AG10803 (cell line): ENCODE measurements around the gene TRPM3.

ENCODE experiments used
- DNase-seq: peaks from one replicate; pipeline ENCODE4 v3.0.0; 2010; ENCODE audit warnings: low read depth
- H3K4me3 ChIP-seq: 2 replicates; pipeline ENCODE4 v1.5.1; 2011; ENCODE audit warnings: mild to moderate bottlenecking, low read length, control low read depth
- TF ChIP-seq, protein P1 (sequence below): conservative IDR thresholded peaks from 2 replicates; pipeline ENCODE4 v1.5.1; 2011; ENCODE audit warnings: mild to moderate bottlenecking, low read length, control low read depth, inconsistent platforms

TRPM3 gene

DNA sequence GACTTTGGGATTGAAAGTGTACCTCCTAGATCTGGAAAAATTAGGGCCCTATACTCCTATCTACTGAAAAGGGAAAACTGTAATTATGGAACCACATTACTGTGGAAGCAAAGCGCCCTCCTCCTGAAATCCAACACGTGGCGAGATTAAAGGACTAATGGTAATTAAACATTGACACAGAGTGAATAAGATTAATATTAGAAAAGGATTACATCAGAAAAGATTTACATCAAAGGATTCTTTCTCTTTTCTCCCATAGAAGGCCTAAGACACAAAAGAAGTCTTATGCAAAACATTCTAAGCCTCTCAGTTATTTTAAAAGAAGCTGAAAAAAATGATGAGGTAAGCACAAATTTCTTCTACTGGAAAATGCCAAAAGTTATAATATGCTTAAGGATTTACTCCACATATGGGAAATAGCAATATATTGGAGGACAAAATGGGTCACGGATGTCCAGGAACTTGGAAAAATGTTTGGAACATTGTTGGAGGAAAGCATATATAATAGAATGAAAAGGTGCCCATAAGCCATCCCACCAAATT lies 227.8 kb downstream of the TRPM3 start:
- no peak overlapping the region for H3K4me3 ChIP-seq
- TF ChIP-seq, protein P1, sequence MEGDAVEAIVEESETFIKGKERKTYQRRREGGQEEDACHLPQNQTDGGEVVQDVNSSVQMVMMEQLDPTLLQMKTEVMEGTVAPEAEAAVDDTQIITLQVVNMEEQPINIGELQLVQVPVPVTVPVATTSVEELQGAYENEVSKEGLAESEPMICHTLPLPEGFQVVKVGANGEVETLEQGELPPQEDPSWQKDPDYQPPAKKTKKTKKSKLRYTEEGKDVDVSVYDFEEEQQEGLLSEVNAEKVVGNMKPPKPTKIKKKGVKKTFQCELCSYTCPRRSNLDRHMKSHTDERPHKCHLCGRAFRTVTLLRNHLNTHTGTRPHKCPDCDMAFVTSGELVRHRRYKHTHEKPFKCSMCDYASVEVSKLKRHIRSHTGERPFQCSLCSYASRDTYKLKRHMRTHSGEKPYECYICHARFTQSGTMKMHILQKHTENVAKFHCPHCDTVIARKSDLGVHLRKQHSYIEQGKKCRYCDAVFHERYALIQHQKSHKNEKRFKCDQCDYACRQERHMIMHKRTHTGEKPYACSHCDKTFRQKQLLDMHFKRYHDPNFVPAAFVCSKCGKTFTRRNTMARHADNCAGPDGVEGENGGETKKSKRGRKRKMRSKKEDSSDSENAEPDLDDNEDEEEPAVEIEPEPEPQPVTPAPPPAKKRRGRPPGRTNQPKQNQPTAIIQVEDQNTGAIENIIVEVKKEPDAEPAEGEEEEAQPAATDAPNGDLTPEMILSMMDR, result no peak
- DNase-seq, result no peak

DNA sequence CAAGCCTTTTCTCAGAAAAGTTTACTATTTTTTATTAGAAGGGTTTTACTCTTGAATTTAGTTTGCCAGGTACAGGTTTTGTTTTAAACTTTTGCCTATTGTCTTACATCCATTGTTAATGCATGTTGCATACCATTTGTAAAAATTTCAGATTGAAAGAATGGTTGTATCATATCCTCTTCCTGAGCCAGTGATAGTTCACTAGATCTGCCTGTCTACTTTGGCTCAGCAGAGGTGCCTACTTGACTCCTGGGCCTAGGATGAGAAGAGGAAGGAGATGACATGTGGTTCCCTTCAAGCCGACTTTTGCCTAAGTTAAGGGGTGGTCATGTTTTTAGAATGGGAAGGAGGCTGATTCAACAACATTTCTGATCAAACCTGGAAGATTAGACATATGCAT lies 232.9 kb downstream of the TRPM3 start:
- no peak overlapping the region for H3K4me3 ChIP-seq
- no peak for DNase-seq

DNA sequence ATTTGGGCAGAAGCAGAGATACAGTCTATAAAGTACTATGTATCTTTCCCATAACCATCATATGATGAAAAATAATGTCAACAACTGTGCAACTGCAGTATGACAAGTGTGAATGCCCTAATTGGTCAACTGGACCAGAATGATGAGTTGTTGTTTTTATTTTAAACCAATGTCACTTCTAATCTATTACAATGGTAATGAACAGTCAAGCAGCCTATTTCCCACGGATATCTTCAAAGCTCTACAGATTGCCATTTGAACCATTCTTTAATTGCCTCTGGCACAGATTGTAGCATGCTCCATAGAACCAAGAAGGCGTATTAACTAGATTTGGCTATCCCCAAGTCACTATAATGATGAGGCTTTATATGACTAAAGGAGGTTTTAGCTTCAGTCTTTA lies 233.6 kb downstream of the TRPM3 start:
- H3K4me3 ChIP-seq, result no peak overlapping the region
- TF ChIP-seq, protein P1, result no peak
- no peak for DNase-seq

More for the DNA sequence above, 232.9 kb downstream of the TRPM3 start:
- TF ChIP-seq, protein P1, result no peak

DNA sequence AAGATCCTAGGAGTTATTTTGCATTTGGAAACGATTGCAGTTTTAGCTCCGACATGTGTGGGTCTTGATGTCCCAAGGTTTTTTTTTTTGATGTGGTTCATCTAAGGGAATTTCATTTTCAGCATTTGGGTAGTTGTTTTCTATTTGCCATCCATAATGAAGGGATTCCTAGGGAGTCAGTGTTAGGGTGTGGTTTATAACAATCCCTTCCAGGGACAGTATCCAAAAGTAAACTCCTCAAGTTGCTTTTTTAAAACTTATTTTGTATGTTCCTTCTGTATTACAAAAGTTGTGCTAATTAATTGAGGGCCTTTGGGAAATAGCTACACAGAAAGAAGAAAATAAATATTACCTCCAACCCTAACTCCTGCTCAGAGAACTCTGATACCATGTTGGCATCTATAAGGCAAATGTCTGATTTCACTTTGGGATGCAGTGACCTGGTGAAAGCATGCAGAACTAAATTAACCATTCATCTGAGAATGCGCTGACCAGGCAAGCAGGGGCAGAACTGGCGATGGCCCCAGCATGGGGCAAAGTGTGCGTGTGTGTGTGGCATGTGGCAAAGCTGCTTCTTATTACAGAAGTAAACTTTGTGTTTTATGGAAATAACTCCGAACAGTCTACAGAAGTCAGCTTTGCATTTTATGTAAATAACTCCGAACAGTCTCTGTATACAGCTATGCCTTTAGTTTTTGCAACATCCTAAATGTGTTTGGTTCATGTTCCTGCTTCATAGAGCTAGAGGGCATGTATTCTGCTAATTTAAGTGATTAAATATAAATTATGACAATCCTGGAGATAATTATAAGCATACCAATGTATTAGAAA lies 237.2 kb downstream of the TRPM3 start:
- DNase-seq, result no peak
- TF ChIP-seq, protein P1, result no peak

DNA sequence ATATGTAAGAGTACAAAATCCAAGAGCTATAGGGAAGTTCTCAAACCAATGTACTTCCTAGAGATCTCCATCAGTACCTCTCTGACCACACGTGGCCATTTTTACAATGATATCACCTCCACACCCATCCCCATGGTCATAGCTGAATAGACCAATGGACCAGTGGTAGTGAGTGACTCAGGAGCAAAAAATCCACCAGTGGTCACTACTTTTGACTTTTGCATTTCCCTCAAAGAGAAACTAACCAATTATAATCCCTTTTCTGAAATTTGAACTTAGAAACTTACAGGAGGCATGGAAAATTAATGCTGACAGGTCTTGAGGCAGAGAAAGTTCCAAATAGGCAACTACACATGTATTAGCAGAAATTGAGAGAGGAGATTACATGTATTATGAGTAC lies 238.4 kb downstream of the TRPM3 start:
- no peak overlapping the region for H3K4me3 ChIP-seq
- TF ChIP-seq, protein P1, result no peak
- no peak for DNase-seq

More for the DNA sequence above, 237.2 kb downstream of the TRPM3 start:
- no peak overlapping the region for H3K4me3 ChIP-seq

DNA sequence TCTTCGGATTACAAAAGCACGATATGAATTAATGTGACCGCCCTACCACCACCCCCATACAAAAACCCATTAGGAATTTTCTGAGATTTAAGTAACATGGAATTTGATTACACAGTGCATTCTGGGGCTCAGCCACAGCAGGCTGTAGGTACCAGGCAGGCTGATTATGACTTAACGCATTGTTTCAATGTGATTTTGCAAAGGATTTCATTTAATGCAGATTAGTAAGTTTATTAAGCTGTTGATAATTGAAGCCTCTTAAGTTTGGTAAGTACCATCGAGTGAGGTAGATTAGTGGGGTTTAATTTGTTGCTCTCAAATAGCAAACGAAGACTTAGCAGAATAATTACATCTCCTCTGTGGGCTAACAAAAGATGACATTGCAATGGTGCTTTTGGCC lies 240.1 kb downstream of the TRPM3 start:
- DNase-seq, result no peak
- TF ChIP-seq, protein P1, result no peak
- H3K4me3 ChIP-seq, result no peak overlapping the region

DNA sequence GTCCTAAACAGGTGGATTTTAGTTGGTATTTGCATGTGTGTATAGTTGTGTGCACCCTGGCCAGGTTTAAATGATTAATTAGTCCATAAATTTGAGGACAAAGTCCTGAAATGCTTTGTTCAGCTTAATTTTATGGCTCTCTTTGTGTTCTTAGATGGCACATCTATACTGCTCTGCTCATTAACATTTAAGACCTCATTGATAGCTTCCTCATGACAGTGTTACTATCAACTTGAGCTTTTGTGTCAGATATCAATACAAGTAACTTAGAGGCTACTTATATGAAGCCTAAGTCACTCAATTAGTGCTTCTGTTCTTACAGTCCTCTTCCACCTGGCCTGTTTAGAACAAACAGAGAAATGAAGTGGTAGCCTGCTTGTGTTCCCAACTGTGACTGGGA lies 240.9 kb downstream of the TRPM3 start:
- TF ChIP-seq, protein P1, result no peak
- DNase-seq, result no peak
- H3K4me3 ChIP-seq, result no peak overlapping the region
